Colon (tissue), 2 donors: Measurements from ENCODE around the gene ZNF470.

ENCODE experiments used
- FAIRE-seq: peaks from 2 replicates; lab custom pipeline; 2012; peaks lifted over from hg19 to GRCh38; lab: Jason Lieb, UNC
- donor health status: control.
- donor health status: control.

ZNF470 gene

GRCh38 chr19:56608274-56608964 lies 41.2 kb downstream of the ZNF470 start:
- FAIRE-seq, result no peak

GRCh38 chr19:56611288-56611687 lies 44.0 kb downstream of the ZNF470 start:
- no peak for FAIRE-seq

- FAIRE-seq, result no peak
Observed at GRCh38 chr19:56612737-56613136, 45.5 kb downstream of the ZNF470 start.

- no peak for FAIRE-seq
Observed at GRCh38 chr19:56613639-56614038, 46.4 kb downstream of the ZNF470 start.

- no peak for FAIRE-seq
Observed at GRCh38 chr19:56617531-56617930, 50.3 kb downstream of the ZNF470 start.

- FAIRE-seq, result no peak
Observed at GRCh38 chr19:56619121-56619520, 51.9 kb downstream of the ZNF470 start.

GRCh38 chr19:56622374-56622773 lies 55.1 kb downstream of the ZNF470 start:
- FAIRE-seq, result no peak

GRCh38 chr19:56623006-56623405 lies 55.7 kb downstream of the ZNF470 start:
- FAIRE-seq, result no peak

GRCh38 chr19:56625708-56626107 lies 58.4 kb downstream of the ZNF470 start:
- FAIRE-seq, result no peak

- FAIRE-seq, result no peak
Observed at GRCh38 chr19:56633021-56633420, 65.8 kb downstream of the ZNF470 start.

- FAIRE-seq, result no peak
Observed at GRCh38 chr19:56637976-56638555, 70.8 kb downstream of the ZNF470 start.
